HG03469 (cell line): ENCODE measurements around the gene SNRNP25.

ENCODE experiments used
- ATAC-seq: cut with Tn5 transposase; IDR thresholded peaks from one replicate; pipeline ENCODE4 v1.9.1; 2021; ENCODE audit warnings: mild to moderate bottlenecking, moderate library complexity, moderate number of reproducible peaks; ENCODE audit not compliant: unreplicated experiment

Gene SNRNP25

GRCh38 chr16:77273-77806 is 23.7 kb downstream of the SNRNP25 start:
- no peak for ATAC-seq

DNA sequence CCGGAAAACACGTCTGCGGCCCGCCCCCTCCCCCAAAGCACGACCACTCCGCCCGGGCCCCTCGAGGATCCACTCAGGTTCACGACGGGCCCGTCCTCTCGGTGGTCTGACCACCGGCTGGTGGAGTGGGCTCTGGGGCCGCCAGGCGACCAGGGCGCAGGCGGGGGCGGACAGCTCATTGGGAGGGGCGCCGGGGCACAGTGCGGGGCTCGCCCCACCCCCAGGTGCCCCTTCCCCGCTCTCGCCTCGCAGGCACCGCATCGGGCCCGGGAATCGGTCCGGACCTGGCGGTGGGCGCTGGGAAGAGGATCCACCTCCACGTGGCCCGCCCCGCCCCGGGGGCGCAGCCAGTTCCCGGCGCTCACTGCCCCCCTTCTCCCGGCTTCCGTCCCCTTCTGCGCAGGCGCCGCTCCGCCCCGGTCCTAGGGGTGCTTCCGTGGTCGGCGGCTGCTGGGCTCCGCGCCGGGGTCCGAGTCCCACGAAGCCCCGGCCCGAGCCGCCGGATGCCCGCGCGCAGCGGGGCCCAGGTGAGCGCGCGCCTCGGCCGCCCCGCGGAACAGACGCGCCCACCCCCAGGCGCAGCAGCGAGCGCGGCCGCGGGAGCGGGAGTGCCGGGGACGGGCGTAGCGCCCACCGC is 24.3 kb downstream of the SNRNP25 start, which contains the start of gene MPG:
MPG (plus strand) TSS at position 419 of the 637 bp plus-strand sequence; CDS start at position 504, 85 bp downstream.
- peak; percentile 40 for ATAC-seq

- peak; percentile 10 for ATAC-seq
Observed at GRCh38 chr16:78444-79150, 25.0 kb downstream of the SNRNP25 start.

DNA sequence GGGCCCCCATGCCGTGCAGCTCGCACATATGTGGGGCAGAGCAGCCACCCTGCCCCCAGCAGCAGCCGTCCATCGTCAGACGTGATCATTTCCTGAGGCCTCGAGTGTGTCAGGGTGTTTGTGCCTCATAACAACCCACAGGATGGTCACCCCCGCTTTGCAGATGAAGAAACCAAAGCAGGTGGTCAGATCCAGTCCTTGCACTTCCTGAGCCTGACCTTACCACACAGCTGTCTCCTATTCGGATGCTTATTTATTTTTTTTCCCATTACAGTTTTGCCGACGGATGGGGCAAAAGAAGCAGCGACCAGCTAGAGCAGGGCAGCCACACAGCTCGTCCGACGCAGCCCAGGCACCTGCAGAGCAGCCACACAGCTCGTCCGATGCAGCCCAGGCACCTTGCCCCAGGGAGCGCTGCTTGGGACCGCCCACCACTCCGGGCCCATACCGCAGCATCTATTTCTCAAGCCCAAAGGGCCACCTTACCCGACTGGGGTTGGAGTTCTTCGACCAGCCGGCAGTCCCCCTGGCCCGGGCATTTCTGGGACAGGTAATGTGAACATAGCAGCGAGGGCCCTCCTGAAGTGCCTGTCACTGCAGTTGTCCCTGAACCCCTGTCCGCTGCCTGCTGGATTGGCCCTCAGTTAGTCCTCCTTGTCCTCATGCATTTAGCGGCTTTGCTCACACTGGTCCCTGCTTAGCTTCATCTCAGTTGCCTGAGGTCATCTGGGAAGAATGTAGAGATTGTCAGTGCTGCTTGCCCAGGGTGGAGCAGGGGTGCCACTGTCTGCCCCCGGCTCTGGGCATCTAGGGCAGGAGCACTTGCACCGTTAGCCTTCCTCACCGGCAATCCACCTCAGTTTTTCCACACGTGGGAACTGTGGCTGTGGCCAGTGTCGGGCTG is 25.8 kb downstream of the SNRNP25 start:
- ATAC-seq, result no peak

DNA sequence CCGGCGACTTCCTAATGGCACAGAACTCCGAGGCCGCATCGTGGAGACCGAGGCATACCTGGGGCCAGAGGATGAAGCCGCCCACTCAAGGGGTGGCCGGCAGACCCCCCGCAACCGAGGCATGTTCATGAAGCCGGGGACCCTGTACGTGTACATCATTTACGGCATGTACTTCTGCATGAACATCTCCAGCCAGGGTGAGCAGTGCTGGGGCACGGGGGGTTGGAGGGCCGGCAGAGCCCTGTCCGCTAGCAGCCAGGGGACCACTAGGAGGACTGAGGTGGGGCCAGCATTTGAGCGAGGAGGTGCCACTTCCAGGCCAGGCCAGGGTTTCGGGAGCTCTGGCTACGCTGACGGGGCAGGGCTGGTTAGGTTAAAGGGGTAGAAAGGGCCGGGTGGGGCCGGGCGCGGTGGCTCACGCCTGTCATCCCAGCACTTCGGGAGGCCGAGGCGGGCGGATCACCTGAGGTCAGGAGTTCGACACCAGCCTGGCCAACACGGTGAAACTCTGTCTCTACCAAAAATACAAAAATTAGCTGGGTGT is 29.5 kb downstream of the SNRNP25 start:
- no peak for ATAC-seq

DNA sequence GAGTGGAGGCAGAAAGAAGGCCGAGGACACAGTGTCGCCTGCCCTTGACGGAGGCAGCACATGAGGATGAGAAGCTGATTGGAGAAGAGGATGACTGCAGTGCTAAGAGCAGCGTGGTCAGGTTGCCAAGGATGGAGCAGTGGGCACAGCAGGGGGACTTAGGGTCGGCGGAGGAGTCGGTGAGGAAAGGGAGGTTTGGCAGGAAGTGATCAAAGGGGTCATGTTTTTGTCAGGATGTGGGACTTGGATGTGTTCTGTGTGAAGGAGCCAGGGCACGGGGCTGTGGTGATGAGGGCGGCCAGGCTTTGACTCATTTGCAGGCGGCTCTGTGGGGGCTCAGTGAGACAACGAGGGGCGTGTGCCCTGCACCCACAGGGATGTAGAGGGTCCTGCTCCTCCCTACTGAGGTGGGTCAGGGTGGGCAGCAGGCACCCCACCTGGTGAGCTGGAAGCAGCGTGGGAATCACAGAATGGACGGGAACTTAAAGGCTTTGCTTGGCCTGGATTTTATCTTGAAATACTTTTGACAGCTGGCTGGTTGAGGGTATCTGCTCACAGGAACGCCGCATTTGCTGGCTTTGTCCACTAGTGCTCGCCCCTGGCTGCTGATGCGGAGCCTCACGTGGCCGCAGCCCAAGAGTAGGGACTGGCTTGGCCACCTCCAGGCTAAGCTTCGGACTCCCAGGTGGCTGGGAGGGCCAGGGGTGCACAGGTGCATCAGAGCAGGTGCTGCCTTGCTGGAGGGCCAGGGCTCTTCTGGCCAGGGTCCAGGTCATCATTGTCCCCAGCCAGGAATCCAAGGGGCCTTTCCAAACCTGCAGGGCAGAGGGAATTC is 30.4 kb downstream of the SNRNP25 start:
- ATAC-seq, result no peak

- ATAC-seq, result peak; percentile 68
Observed at GRCh38 chr16:84718-85406, 31.2 kb downstream of the SNRNP25 start.

DNA sequence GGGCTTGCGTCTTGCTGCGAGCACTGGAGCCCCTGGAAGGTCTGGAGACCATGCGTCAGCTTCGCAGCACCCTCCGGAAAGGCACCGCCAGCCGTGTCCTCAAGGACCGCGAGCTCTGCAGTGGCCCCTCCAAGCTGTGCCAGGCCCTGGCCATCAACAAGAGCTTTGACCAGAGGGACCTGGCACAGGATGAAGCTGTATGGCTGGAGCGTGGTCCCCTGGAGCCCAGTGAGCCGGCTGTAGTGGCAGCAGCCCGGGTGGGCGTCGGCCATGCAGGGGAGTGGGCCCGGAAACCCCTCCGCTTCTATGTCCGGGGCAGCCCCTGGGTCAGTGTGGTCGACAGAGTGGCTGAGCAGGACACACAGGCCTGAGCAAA is 31.8 kb downstream of the SNRNP25 start:
- no peak for ATAC-seq

DNA sequence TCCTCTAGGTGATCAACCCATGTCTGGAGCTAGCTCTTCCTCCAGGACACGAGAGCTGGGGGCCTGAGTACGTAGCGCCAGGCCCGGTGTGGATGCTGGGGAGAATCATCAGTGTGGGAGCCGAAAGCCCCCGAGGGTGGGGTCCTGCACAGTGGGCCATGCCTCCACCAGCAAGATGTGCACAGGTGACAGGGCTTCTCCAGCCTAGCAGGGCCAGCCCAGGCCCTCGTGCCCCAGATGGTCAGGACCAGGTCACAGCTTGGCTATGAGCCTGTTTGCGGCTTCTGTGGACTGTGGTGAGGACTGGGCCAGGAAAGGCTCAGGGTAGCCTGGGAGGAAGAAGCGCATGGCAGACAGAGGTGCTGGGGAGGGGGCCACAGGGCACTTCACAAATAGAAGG is 32.2 kb downstream of the SNRNP25 start:
- ATAC-seq, result no peak

GRCh38 chr16:86483-86952 is 32.9 kb downstream of the SNRNP25 start:
- ATAC-seq, result no peak

- ATAC-seq, result no peak
Observed at GRCh38 chr16:88613-89012, 35.0 kb downstream of the SNRNP25 start.

DNA sequence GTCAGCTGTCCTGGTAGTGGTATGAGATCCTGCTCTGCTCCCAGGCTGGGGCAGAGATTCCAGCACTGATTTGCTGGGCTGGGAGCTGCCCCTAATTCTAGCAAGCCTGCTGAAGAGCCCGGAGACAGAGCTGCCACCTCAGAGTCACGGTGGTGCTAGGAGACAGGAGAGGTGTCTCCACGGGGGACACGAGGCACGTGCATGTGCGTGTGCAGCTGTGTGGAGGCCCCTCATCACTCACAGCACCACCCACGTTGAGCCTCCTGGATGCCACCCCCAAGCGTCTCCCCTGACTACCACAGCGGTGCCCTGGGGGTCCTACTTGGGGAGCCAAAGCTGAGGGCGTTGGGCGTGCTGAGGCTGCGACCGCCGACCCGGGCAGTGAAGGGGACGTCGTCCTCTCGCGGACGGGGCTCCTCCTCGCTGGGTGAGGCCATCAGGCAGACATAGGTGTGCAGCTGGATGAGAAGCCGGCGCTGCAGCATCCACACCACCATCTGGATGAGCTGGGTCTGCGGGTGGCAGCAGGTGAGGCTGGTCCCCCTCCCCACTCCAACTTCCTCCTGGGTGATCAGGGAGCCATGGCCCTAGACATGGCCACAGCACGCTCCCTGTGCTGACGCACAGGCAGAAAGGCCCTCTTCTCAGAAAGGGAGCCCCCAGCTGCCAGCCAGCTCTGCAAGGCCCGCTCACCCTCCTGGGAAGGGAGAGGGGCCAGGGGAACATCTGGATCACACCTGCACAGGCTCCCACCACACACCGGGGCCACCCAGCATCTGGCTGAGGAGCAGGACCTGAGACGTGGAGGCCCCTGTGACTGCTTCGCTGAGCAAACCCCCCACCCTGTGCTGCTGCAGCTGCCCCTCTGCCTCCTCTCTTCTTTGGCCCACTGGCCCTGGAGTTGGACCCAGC is 36.0 kb downstream of the SNRNP25 start:
- no peak for ATAC-seq

DNA sequence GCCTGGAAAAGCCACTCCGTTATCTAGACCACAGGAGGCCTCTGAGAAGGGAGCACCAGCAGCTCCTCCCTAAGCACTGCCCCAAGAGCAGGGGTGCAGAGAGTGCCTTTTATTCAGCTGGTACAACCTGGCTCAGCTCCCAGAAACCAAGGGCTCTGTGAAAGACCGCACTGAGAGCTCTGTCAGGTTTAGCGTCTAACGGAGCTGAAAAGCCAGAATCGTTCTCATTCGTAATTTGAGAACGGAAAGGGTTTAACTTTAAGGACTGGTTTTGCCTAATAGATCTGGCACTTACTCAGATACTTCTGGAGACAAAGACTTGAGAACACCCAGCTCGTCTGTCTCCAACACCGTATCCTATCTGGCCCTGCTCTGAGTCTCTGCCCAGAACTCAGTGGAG is 37.9 kb downstream of the SNRNP25 start:
- no peak for ATAC-seq

- ATAC-seq, result no peak
Observed at GRCh38 chr16:92431-93339, 39.1 kb downstream of the SNRNP25 start.

GRCh38 chr16:94918-95265 is 41.3 kb downstream of the SNRNP25 start:
- ATAC-seq, result no peak

GRCh38 chr16:96935-97381 is 43.3 kb downstream of the SNRNP25 start:
- peak; percentile 59 for ATAC-seq

DNA sequence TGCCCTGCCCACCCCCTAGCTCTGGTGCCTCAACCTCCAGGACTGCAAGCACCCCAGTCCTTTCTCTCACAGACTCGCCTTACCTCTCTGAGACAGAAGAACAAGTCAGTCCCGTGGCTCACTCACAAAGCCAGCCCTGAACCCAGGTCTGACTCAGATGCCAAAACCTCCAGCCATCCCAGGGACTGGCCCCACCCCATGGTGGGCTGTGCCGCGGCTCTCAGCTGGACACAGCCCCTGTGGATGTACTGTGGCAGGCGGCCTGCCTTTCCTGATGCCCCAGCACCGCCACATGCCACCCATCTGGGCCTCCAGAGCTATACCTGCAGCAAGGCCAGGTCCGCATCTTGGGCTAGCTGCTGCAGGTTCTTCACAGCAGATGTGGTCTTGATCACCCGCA is 44.2 kb downstream of the SNRNP25 start:
- ATAC-seq, result no peak
